Fibroblast of peridontal ligament (primary cell): Measurements from ENCODE around the gene PLCB1.
"Not testable (repeated sequence)": the region's sequence is repeated elsewhere in the genome, so short reads cannot be mapped to it uniquely, and the experiment has no call there.

Experiments used
- DNase-seq: peaks from one replicate; pipeline ENCODE4 v3.0.0-alpha.2; 2010; ENCODE audit errors: extremely low read depth

Gene PLCB1

DNA sequence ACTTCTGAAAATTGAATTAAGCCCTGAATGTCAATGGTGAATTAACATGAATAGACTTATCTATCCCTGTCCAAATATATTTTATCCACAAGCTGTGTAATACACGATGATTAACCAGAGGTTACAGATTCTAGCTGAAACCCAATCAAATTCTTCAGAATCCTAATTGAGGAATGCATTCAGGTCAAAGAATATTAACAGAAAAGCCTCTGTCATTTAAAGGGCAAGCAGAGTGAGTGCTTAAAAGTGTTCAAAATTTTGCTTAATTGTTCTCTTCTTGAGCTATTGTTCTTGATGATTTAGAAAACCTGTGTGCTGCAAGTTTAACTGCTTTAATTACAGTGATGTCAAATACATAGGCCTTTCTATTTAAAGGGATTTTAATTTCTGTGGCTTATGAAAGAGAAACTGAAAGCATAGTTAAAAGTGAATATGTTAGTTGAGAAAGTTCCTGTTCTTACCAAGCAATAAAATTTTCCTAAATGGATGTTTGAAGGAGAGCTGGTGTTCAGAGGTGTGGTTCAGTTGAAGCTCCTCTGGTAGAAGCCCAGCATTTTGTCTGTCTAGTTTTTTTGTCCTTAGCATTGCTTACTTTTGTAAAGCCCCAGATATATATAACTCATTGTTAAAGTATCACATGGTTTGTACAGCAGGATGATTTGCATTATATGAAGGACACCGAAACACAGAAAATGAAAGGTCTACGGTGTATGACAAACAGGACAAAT lies 470.5 kb downstream of the PLCB1 start:
- peak; percentile 44 for DNase-seq

DNA sequence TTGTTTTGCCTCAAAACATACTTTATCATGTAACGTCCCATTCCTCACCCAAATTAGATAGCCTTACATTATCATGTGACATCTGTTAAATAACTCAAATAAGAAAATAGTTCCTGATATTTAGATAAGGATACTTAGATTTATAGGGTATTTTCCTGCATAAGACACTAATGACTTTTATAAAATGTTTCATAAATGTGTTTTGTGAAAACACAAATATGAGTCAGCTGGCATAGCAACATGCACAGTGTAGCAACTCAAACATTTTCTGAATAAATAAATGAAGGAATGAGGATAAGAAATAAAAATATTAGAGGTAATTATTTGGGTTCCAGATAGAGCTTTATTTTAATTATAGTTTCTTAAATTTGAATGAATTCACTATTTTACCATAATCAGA lies 476.4 kb downstream of the PLCB1 start:
- no peak for DNase-seq

DNA sequence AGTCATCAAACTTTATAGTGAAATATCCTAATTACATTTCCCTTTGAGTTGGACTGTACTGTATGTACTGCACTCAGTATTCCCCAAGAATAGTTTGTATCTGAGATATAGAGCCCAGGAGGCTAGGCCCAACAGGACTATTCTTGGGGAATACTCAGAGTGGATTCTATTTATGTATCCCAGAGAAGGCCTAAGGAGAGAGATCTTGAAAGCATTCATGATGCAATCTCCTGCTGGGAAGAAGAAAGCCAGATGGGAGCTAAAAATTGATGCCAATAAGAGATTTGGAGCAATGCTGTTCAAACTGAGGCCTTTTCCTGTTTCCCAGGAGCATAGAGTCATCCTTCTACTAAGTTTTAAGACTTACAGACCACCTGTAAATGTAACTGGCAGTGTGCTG lies 484.7 kb downstream of the PLCB1 start:
- DNase-seq: peak; percentile 83

DNA sequence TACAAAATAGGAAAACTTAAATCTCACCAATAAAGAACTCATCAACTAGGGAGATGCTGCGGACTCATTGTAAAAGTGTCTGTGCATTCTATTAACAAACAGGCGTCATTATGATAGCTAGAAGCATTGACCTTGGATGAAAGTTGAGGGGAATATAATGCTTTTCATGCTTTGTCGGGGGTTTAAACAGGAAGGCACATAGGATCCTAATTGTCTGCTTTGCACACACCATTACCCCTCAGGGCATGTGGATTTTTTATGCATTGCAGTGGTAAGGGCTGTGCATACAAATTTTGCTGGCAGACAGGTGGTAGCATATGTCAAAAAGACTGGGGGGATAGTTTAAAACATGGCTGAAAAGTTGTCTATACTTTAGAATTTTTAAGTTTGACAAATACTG lies 488.9 kb downstream of the PLCB1 start:
- no peak for DNase-seq

DNA sequence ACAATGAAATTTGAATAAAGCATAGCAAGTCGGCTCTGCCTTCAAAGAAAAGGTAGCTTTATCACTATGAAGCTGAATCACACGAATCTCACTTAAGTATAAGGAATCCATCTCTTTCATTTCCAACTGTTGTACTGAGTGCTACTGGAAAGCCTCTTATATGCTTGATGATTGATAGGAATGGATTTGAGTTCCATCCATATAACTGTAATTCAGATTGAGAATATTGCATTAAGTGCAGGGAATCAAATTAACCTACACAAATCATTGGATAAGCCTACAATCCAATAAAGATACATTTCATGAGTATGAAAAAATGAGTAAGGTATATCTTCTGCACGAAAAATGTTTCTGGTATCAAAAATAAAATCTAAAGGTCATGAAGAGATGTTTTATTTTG lies 492.0 kb downstream of the PLCB1 start:
- no peak for DNase-seq

DNA sequence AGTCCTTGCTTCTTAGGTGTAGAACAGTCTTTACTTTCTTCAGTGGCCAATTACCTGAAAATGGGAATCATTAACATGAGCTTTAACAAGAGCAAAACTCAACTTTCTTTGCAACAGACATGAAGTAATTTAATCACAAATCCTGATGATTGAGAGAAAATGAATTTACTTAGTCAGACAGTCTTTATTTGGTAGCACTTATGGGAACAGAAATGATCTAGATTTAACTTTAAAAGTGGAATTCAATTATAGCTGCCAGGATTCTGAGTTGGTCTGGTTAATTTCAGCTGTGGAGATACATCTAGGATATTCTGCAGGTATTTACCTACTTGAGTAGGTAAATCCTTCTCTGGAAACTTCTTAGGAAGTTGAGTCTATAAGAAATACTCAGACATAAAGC lies 492.6 kb downstream of the PLCB1 start:
- no peak for DNase-seq

DNA sequence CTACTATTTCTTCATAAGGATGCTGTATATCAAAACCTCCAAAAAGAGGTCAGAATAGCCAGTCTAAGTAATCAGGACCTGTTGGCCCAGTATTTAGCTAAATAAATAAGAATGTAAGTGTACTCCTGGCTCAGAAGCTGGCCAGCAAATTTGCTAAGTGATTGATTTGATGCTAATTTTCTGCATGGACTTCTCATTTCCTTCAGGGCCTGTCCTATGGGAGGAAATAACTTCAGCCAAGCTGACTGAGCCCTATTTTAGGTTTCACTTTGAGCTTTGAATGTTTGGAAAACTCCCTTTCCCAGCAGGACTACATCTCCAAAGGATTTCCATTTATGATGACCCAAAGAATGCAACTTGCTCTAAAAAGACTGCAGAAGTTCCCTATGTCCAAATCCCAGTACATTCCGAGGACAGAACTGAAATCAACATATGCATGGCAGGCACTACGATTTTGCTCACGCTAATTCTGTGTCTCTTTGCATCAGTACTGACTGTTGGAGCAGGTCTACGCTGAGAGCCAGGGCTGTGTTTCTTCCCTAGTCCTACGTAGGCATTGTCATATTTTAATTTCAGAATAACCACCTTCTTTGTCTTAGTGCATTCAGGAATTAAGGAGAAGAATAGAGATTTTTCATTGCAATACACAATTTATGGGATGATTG lies 495.4 kb downstream of the PLCB1 start:
- peak; percentile 18 for DNase-seq

DNA sequence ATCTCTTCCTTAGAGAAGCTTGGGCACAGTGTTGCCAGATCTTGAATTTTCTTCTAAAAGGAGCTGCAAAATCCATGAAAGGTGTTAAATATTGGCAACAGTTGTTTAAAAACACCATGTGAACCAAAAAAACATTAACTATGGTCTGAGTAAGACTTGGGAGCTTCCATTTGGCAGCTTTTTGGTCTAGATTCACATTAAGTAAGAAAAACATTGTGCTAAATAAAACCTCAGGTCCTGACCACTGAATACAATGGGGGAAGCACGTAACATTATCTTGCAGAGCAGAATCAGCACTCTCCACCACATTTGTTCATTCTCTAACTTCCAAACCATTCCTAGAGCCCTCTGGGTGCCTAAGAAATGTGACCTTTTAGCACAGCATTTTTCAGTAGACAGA lies 499.2 kb downstream of the PLCB1 start:
- peak; percentile 48 for DNase-seq

DNA sequence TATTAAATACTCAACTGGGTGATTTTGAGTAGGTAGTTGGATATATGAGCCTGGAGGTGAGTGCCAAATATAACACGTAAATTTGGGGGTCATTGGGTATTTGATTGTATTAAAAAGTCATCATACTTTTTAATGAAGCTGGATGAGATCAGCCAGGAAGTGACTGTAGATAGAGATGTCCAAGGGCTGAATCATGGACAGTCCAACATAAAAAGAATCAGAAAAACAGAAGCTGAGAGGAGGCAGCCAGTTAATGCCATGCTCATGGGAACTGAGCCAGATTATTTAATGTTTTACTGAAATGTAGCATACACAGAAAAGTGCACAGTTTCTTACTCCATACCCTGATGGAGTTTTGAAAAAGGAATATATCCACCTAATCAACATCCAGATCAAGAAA lies 501.3 kb downstream of the PLCB1 start:
- DNase-seq: peak; percentile 20

DNA sequence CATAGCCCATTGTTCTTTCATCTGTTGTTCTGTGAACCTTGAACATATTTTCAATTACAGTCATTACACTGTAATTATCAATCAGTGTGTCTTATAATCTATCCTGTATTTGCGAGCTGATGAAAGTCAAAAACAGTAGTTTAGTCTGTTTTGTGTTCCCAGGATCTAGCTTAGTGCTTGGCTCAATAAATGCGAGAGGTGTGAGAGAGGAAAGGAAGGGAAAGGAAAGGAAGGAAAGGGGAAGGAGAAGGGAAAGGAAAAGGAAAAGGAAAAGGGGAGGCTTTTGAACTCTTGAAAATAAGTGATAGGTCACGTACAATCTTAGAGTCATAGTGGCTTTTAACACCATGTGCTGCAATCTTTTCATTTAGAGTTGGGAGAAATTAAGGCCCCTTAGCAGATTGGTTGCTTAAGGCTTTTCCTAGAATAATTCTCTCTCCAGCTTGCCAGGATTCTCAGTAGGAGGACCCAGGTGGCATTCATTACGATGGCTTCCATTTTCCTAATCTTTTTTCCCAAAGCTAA lies 503.0 kb downstream of the PLCB1 start:
- DNase-seq: no peak

DNA sequence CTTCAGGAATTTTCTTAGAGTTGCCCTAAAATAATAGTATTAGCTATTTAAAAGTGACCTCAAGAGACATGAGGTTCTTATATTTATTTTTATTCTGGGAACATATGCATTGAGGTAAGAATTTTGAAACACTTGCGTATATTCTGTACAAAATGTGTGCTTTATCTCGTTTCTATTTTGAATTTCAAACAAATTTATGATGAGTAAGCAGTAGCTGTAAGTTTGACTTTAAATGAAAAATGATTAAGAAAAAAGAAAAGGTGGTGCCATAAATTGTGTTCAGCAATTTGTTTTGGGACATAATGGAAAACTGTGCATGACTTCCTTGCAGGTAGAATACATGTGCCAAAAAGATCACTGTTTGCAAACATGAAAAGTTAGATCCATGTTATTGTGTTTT lies 503.8 kb downstream of the PLCB1 start:
- DNase-seq: no peak

DNA sequence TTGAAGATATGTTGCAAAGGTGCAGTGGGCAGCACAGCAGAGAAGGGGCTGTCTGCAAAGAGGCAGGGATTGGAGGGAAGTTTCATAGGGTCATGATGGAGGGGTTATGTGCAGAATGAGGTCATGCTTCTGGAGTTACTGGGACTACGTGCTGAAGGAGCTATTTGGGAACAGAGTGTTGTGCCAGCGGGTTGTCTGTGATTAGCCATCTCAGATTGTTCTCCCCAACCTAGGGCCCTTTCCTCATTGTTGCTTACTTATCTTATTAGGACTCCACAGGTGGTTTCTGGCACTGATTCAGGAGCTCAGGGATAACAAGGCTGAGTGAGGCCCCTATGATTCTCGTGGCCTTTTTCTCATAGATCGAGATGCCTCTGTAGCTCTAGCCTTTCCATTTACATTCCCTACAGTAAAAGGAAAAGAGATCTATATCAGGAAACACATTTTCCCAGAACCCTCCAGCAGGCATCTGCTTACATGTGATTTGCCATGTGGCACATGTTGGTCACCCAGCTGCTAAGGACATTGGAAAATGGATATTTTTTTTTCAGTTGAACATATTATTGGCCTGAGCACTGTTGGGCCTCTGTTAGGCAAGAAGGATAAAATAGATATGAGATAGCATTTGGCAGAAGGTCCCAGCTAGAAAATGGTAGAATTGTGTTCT lies 507.2 kb downstream of the PLCB1 start:
- no peak for DNase-seq

DNA sequence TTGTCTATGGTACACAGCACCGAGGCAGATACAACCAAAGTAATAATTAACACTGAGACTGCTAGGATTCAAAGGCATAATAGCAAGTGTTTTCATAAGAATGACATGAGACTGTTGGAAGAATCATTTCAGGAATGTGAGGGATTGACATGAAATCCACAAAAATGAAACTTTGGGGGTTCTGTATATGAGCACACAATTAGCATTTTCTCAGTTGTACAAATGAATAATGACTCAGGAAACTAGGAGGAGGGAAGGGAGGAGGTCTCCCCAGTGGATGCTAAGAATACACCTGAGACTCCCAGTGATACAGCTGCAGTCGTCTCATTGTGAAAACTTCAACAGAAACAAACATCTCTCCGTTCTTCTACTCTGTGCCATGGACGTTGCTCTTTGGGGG lies 508.4 kb downstream of the PLCB1 start:
- DNase-seq: no peak

DNA sequence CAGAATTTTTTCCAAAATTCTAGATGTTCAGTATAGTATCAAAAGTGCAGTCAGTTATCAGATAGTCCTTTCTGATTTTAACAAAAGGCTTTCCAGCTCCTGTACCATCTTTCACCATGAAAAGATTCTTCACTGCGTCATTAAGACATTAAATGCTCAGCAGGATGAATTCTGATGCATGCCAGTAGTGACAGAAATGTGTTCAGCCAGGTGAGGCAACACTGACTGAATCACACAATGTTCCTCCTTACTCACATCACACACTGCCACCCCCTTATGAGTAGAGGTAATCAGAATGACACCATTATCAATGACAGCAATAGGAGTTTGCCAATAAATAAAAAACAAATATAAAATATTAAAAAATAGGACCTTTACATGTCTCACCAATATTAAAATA lies 510.2 kb downstream of the PLCB1 start:
- no peak for DNase-seq

DNA sequence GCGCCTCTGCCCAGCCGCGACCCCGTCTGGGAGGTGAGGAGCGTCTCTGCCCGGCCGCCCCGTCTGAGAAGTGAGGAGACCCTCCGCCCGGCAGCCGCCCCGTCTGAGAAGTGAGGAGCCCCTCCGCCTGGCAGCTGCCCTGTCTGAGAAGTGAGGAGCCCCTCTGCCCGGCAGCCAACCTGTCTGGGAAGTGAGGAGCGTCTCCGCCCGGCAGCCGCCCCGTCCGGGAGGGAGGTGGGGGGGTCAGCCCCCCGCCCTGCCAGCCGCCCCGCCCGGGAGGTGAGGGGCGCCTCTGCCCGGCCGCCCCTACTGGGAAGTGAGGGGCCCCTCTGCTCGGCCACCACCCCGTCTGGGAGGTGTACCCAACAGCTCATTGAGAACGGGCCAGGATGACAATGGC lies 512.4 kb downstream of the PLCB1 start:
- not testable (repeated sequence) for DNase-seq

DNA sequence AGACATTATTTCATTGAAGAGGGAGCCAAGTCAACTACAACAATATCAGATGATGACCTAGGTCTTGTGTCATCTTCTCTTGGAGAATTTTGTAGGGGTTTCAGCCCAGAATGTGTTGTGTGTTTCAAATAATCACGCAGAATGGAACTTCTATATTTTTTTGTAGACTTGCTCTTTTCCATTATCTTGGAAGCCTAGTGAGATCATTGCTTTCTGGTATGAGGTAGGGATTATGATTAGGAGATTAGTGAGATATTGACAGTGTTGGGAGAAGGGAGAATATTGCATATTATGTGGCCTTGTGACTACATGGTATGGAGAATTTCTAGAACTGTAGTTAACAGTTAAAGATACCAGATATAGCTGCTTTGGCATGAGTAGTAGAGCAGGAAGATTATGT lies 513.3 kb downstream of the PLCB1 start:
- no peak for DNase-seq

DNA sequence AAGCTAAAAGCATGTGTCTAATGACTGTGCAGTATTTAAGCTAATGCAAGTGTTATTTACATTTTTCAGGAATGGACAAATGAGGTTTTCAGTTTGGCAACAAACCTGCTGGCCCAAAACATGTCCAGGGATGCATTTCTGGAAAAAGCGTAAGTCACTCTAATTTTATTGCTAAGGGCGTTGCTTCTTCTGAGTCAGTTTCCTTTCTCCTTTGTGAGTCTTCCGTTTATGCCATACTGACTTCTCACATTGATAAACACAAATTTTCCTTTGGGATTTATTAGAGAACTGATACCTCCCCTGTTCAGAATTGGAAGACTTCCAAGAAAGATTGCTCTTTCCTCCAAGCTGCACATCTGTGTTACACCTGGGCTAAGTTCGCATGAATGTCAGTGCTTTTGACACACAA lies 514.0 kb downstream of the PLCB1 start:
- DNase-seq: peak; percentile 16

DNA sequence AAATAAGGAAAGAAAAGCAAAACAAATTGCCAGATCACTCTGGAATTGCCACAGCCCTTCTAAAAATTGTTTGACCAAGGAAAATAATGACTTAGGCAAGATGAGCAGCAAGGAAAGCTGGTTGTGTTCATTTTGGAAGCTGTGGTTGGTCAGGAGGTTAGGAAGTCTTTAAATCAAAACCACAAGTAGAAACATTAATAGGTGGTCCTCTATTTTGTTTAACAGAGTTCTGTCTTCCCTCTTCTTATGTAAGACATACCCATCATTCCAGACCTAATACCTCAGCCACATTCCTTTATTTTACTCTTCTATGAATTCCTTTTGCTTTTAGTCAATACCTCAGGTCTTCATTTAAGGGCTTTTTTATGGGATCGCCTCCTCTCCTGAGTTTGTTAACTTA lies 514.6 kb downstream of the PLCB1 start:
- peak; percentile 44 for DNase-seq

DNA sequence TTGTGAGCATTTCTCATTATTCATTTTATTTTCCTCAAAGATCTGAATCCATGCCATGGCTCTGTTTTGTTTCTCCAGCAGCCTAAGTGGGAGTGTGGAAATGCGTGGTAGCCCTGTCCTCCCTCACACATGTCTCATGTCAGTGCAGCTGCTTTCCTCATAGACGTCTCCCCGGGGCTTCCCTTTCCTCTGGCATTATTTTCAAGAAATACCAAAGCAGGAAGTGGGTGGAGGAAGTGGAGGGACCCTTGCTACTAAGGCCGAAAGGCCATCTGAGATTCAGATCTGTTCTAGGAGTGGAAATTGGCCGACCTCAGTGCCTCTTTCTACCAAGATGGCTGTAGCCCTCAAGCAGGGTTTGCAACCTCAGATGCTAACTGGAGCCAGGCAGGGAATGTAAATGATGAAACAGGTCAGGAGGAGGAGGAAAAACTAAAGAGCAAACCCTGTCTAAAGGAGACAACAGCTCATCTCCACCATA lies 515.9 kb downstream of the PLCB1 start:
- no peak for DNase-seq

DNA sequence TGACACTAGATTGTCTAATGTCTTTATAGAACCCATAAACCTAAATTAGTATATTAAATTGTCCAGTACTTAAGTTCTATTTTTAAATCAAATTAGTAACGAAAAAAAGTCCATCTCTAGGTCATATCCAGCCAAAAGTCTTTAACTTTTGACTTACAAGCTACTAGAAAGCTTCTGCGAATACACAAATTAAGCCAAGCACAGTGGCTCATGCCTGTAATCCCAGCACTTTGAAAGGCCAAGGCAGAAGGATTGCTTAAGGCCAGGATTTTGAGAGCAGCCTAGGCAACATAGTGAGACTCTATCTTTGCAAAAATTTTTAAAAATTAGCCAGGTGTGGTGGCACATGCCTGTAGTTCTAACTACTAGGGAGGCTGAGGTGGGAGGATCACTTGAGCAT lies 516.4 kb downstream of the PLCB1 start:
- DNase-seq: no peak

DNA sequence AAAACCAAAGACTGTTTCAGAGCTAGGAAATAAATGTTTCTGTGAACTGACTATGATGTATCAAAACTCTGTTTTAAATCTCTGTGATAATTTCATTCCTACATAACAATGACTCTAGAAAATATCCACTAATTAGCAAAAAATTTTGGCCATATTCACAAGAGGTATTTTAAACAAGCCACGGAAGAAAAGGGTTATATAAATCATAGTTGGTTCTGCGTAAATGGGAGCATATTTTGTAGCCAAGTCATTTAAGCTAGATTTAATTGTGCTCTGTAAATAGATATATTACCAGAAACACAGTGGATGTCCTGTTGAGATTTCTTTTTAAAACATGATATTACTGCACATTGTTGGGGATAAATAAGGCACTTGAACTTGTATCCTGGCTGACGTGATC lies 520.3 kb downstream of the PLCB1 start:
- DNase-seq: no peak

DNA sequence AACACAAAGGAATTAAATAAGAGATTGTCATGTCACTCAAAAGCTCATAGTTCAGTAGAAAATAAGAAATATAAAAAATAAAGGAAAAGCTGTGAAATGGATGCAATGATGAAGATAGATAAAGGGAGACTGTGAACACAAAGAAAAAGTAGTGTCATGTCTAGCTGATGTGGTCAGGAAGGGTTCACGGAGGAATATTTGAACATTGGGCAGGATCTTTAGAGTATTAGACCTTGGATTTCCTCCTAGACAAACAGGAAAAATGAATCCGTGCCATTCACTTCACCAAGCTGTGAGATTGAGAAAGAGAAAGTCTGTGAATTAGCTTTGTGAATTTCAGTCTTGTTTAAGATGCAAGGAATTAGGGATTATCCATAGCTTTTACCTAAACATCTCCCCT lies 522.4 kb downstream of the PLCB1 start:
- DNase-seq: no peak

DNA sequence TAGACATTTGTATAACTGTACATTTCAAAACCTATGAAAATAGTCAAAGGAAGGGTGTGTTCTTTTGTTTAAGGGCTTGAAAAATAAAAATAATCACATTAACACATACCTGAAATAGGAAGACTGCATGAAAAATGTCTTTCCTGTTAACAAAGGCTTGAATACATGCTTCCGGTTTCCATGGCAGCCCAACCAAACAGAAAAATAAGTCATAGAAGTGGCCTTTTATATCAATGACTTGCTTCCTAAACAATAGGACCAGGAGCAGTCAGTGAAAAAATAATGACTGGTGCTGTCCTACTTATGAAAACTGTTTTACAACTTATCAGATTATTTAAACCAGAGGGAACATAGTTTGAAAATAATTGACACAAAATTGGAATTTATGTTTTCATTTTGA lies 524.3 kb downstream of the PLCB1 start:
- no peak for DNase-seq
